OCI-LY1 (cell line): ENCODE measurements around the gene GRM3.

Source experiments
- H2AFZ ChIP-seq: fragments of 200-600 bp; sonication (generic), shearing (Covaris generic); 2 replicates; pipeline ENCODE4 v1.6.0; 2014; ENCODE audit warnings: antibody characterized with exemption, mild to moderate bottlenecking, low read length
- H3F3A ChIP-seq: fragments of 200-600 bp; sonication (generic), shearing (Covaris generic); 2 replicates; pipeline ENCODE4 v1.6.0; 2014; ENCODE audit warnings: mild to moderate bottlenecking, antibody characterized with exemption, low read length, moderate library complexity; ENCODE audit not compliant: insufficient read depth
- H3K27ac ChIP-seq: fragments of 200-600 bp; sonication (generic); 2 replicates; pipeline ENCODE4 v1.5.1; 2014; ENCODE audit warnings: low read length, mixed run types, mild to moderate bottlenecking, low read depth; ENCODE audit not compliant: poor library complexity, severe bottlenecking
- H3K27me3 ChIP-seq: fragments of 200-600 bp; sonication (generic); 2 replicates; pipeline ENCODE4 v1.6.0; 2014; ENCODE audit warnings: antibody characterized with exemption, mild to moderate bottlenecking, low read length, moderate library complexity; ENCODE audit not compliant: insufficient read depth
- H3K36me3 ChIP-seq: fragments of 200-600 bp; sonication (generic); 2 replicates; pipeline ENCODE4 v1.6.1; 2014; ENCODE audit warnings: mild to moderate bottlenecking, antibody characterized with exemption, low read length, moderate library complexity, mixed read lengths; ENCODE audit not compliant: insufficient read depth
- H3K4me1 ChIP-seq: fragments of 200-600 bp; sonication (generic); 2 replicates; pipeline ENCODE4 v1.5.1; 2014; ENCODE audit warnings: mild to moderate bottlenecking, low read length, moderate library complexity; ENCODE audit not compliant: insufficient read depth, severe bottlenecking
- H3K4me2 ChIP-seq: fragments of 200-600 bp; sonication (generic), shearing (Covaris generic); 2 replicates; pipeline ENCODE4 v1.6.1; 2014; ENCODE audit warnings: low read length
- H3K4me3 ChIP-seq: fragments of 200-600 bp; sonication (generic); 2 replicates; pipeline ENCODE4 v1.5.1; 2014; ENCODE audit warnings: low read length, low read depth, mild to moderate bottlenecking, mixed read lengths; ENCODE audit not compliant: poor library complexity, severe bottlenecking
- H3K79me2 ChIP-seq: fragments of 200-600 bp; shearing (Covaris generic); 2 replicates; pipeline ENCODE4 v1.6.1; 2016; ENCODE audit warnings: mixed run types, low read length, mixed read lengths; ENCODE audit not compliant: insufficient read depth
- H3K9ac ChIP-seq: fragments of 200-600 bp; sonication (generic), shearing (Covaris generic); 2 replicates; pipeline ENCODE4 v1.6.1; 2014; ENCODE audit warnings: mild to moderate bottlenecking, low read length, mixed read lengths
- H3K9me2 ChIP-seq: fragments of 200-600 bp; sonication (generic), shearing (Covaris generic); 2 replicates; pipeline ENCODE4 v1.6.1; 2014; ENCODE audit warnings: low read depth, mild to moderate bottlenecking, low read length, mixed read lengths
- H3K9me3 ChIP-seq: fragments of 200-600 bp; shearing (Covaris generic); 2 replicates; pipeline ENCODE4 v1.6.1; 2014; ENCODE audit warnings: low read length, mixed read lengths
- H4K20me1 ChIP-seq: fragments of 200-600 bp; sonication (generic), shearing (Covaris generic); 2 replicates; pipeline ENCODE4 v1.6.0; 2016; ENCODE audit warnings: mild to moderate bottlenecking, low read length; ENCODE audit not compliant: insufficient read depth
- CTCF ChIP-seq: fragments of 200-600 bp; sonication (generic), shearing (Covaris generic); IDR thresholded peaks from 2 replicates; pipeline ENCODE4 v1.5.1; 2017; ENCODE audit warnings: mild to moderate bottlenecking, antibody characterized with exemption, low read length, moderate library complexity, mixed read lengths
- EZH2 ChIP-seq: fragments of 200-600 bp; sonication (generic), shearing (Covaris generic); IDR thresholded peaks from 2 replicates; pipeline ENCODE4 v1.8.0; 2017; ENCODE audit warnings: borderline replicate concordance, mixed run types, mild to moderate bottlenecking, antibody characterized with exemption, low read length, moderate library complexity, mixed read lengths

GRM3 gene

GRCh38 chr7:86826948-86827347 lies 183.2 kb downstream of the GRM3 start:
- H3K9me3 ChIP-seq = no peaks in the 10 kb centered on the region
- H3F3A ChIP-seq = no peaks in the 10 kb centered on the region
- no peak overlapping the region for H3K4me3 ChIP-seq
- no peak for TF ChIP-seq CTCF
- H2AFZ ChIP-seq = no peak overlapping the region
- H4K20me1 ChIP-seq = no peaks in the 10 kb centered on the region
- H3K79me2 ChIP-seq = no peaks in the 10 kb centered on the region
- H3K27me3 ChIP-seq = no peaks in the 10 kb centered on the region
- H3K4me1 ChIP-seq = no peaks in the 10 kb centered on the region
- no peak overlapping the region for H3K27ac ChIP-seq
- H3K4me2 ChIP-seq = no peak overlapping the region
- H3K9me2 ChIP-seq = no peaks in the 10 kb centered on the region
- H3K36me3 ChIP-seq = no peaks in the 10 kb centered on the region
- H3K9ac ChIP-seq = no peak overlapping the region

- Histone ChIP-seq H3K4me1 (no peaks in the 10 kb centered on the region), H4K20me1 (no peaks in the 10 kb centered on the region), H3K36me3 (no peaks in the 10 kb centered on the region), H3K27ac (no peak overlapping the region), H3K9me3 (no peaks in the 10 kb centered on the region), H2AFZ (no peak overlapping the region), H3K4me2 (no peak overlapping the region), H3K9ac (no peak overlapping the region), H3K79me2 (no peaks in the 10 kb centered on the region), H3K4me3 (no peak overlapping the region), H3F3A (no peaks in the 10 kb centered on the region), H3K9me2 (no peaks in the 10 kb centered on the region), H3K27me3 (no peaks in the 10 kb centered on the region)
- TF ChIP-seq EZH2 (no peak), CTCF (no peak)
Observed at GRCh38 chr7:86833360-86833759, 189.7 kb downstream of the GRM3 start.

- H3K27ac ChIP-seq = no peak overlapping the region
- no peak overlapping the region for H3K9ac ChIP-seq
- H3K36me3 ChIP-seq = no peaks in the 10 kb centered on the region
- H4K20me1 ChIP-seq = no peaks in the 10 kb centered on the region
- H2AFZ ChIP-seq = no peak overlapping the region
- TF ChIP-seq CTCF = no peak
- TF ChIP-seq EZH2 = no peak
- H3K4me2 ChIP-seq = no peak overlapping the region
- H3K9me3 ChIP-seq = no peaks in the 10 kb centered on the region
- no peaks in the 10 kb centered on the region for H3K9me2 ChIP-seq
- no peaks in the 10 kb centered on the region for H3K79me2 ChIP-seq
- no peaks in the 10 kb centered on the region for H3K27me3 ChIP-seq
- no peaks in the 10 kb centered on the region for H3F3A ChIP-seq
- no peak overlapping the region for H3K4me3 ChIP-seq
- no peaks in the 10 kb centered on the region for H3K4me1 ChIP-seq
Observed at GRCh38 chr7:86837235-86837634, 193.5 kb downstream of the GRM3 start.
